Measurements from ENCODE around the gene TRIM50.

DNA sequence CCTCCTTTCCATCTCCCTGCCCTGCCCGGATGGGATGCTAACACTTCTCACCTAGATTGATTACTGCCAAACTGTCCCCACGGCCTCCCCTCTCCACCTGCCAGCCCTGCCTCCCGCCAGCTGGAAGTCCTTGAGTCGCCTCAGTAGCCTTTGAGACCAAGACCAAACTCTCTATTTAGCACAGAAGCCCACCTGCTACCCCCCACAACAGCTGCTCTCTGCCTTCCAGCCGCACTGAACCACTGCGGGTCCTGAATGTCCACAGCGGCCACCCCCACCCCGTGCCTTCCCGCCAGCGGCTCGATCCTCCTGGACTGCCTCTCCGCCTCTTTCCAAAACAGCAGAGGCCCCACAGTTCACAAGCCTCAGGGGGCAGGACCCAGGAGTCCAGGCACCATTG is 39.1 kb upstream of the TRIM50 start:
- TF ChIP-seq CTCF (conservative IDR thresholded peaks at IDR 0.05) (no peak), ZFX (IDR thresholded peaks at IDR 0.05) (no peak)

Measured in C4-2B (cell line).